Measurements from ENCODE around the gene GJA4. TPM values are rescaled to one million over a fixed set of nuclear protein-coding genes. Genes with fewer than 3 reads are reported as not detected.

The GJA4 gene
- total RNA-seq, 1 experiment from 2014 or later = not detected

- ChIA-PET POLR2A (ENCODE audit: unreplicated experiment) (interaction anchor here (0.6 kb wide), 1 partner anchor 16 kb away, joined by 3 read pairs; no protein-coding TSS in a partner anchor), CTCF (interaction anchor here (0.8 to 1.0 kb wide), 3 partner anchors 18 to 89 kb away, joined by 3 to 5 read pairs (median 3); partner anchors contain the start of gene GJB3)
- no peaks in the 10 kb centered on the region for H3F3A ChIP-seq (ENCODE audit: low read length, unreplicated experiment)
- H2AFZ ChIP-seq (ENCODE audit: low read length) = peak overlapping the region; percentile 20
- H3K9me2 ChIP-seq (replicated peaks; ENCODE audit: low read length) = no peaks in the 10 kb centered on the region
- peak overlapping the region; percentile 96 for H3K27ac ChIP-seq (ENCODE audit: low read length)
- no peaks in the 10 kb centered on the region for H3K27me3 ChIP-seq (ENCODE audit: low read length)
- no peaks in the 10 kb centered on the region for H3K9me3 ChIP-seq (ENCODE audit: low read length)
- no peaks in the 10 kb centered on the region for H3K36me3 ChIP-seq (ENCODE audit: low read depth, low read length)
- DNase-seq = peak; percentile 96
- no TSS peak for BruUV-seq (replicated peaks)
- peak overlapping the region; percentile 51; the same call in 1 of the 2 replicates for H3K4me3 ChIP-seq (ENCODE audit: low read length)
- TF ChIP-seq EZH2phosphoT487 (IDR thresholded peaks at IDR 0.05; ENCODE audit: borderline replicate concordance, low read length) = no peak
- TF ChIP-seq CTCF (conservative IDR thresholded peaks at IDR 0.05; ENCODE audit: low read depth, low read length) = no peak
- no peak for TF ChIP-seq EZH2 (IDR thresholded peaks at IDR 0.05; ENCODE audit: low read length, unreplicated experiment)
- no peaks in the 10 kb centered on the region for H3K79me2 ChIP-seq (ENCODE audit: low read length)
- no peaks in the 10 kb centered on the region for H4K20me1 ChIP-seq (ENCODE audit: low read length)
- peak; percentile 86 for ATAC-seq
- H3K9ac ChIP-seq (ENCODE audit: low read length) = peak overlapping the region; percentile 61
- intact Hi-C loops (cut with micrococcal nuclease) = loop anchor here (1.0 to 2.0 kb wide), 2 partner anchors 10 to 16 kb away; no protein-coding TSS in a partner anchor
- H3K4me2 ChIP-seq (ENCODE audit: low read length) = peak overlapping the region; percentile 82
- peaks cover 36% of the 10 kb centered on the region for H3K4me1 ChIP-seq (ENCODE audit: insufficient read depth, low read length)
Observed at GRCh38 chr1:34763142-34763781, 29.5 kb upstream of the GJA4 start.

- Histone ChIP-seq H3F3A (ENCODE audit: low read length, unreplicated experiment) (no peaks in the 10 kb centered on the region), H3K4me3 (ENCODE audit: low read length) (no peak overlapping the region), H4K20me1 (ENCODE audit: low read length) (no peaks in the 10 kb centered on the region), H2AFZ (ENCODE audit: low read length) (no peak overlapping the region), H3K27ac (ENCODE audit: low read length) (no peak overlapping the region), H3K4me2 (ENCODE audit: low read length) (0 out of 2 replicates have a peak overlapping the region, but pooled peaks have one; percentile 2), H3K9me2 (replicated peaks; ENCODE audit: low read length) (no peaks in the 10 kb centered on the region), H3K4me1 (ENCODE audit: insufficient read depth, low read length) (peaks cover 16% of the 10 kb centered on the region), H3K36me3 (ENCODE audit: low read depth, low read length) (no peaks in the 10 kb centered on the region), H3K9ac (ENCODE audit: low read length) (no peak overlapping the region), H3K79me2 (ENCODE audit: low read length) (no peaks in the 10 kb centered on the region), H3K9me3 (ENCODE audit: low read length) (no peaks in the 10 kb centered on the region), H3K27me3 (ENCODE audit: low read length) (no peaks in the 10 kb centered on the region)
- CTCF ChIA-PET = no interaction called here
- TF ChIP-seq CTCF (conservative IDR thresholded peaks at IDR 0.05; ENCODE audit: low read depth, low read length) = no peak
- no peak for TF ChIP-seq EZH2phosphoT487 (IDR thresholded peaks at IDR 0.05; ENCODE audit: borderline replicate concordance, low read length)
- TF ChIP-seq EZH2 (IDR thresholded peaks at IDR 0.05; ENCODE audit: low read length, unreplicated experiment) = no peak
- POLR2A ChIA-PET (ENCODE audit: unreplicated experiment) = no interaction called here
- intact Hi-C loops (cut with micrococcal nuclease) = no loop called here
- BruUV-seq (replicated peaks) = no TSS peak
- peak; percentile 23 for DNase-seq
- peak; percentile 72 for ATAC-seq
Observed at GRCh38 chr1:34768856-34769255, 23.9 kb upstream of the GJA4 start.

GRCh38 chr1:34770891-34771504, 21.8 kb upstream of the GJA4 start:
- no peak for ATAC-seq
- CTCF ChIA-PET = no interaction called here

More at GRCh38 chr1:34770891-34771504, 21.8 kb upstream of the GJA4 start:
- Histone ChIP-seq H3F3A (ENCODE audit: low read length, unreplicated experiment) (no peaks in the 10 kb centered on the region), H3K27ac (ENCODE audit: low read length) (no peak overlapping the region), H3K27me3 (ENCODE audit: low read length) (no peaks in the 10 kb centered on the region), H3K9ac (ENCODE audit: low read length) (no peak overlapping the region), H2AFZ (ENCODE audit: low read length) (no peak overlapping the region), H3K4me1 (ENCODE audit: insufficient read depth, low read length) (peaks cover 7% of the 10 kb centered on the region), H3K4me3 (ENCODE audit: low read length) (no peak overlapping the region), H3K79me2 (ENCODE audit: low read length) (no peaks in the 10 kb centered on the region), H3K36me3 (ENCODE audit: low read depth, low read length) (no peaks in the 10 kb centered on the region), H3K4me2 (ENCODE audit: low read length) (no peak overlapping the region), H3K9me2 (replicated peaks; ENCODE audit: low read length) (no peaks in the 10 kb centered on the region), H3K9me3 (ENCODE audit: low read length) (no peaks in the 10 kb centered on the region), H4K20me1 (ENCODE audit: low read length) (no peaks in the 10 kb centered on the region)
- no peak for DNase-seq
- intact Hi-C loops (cut with micrococcal nuclease) = no loop called here
- no TSS peak for BruUV-seq (replicated peaks)
- POLR2A ChIA-PET (ENCODE audit: unreplicated experiment) = interaction anchor here (0.6 kb wide), 1 partner anchor 214 kb away, joined by 3 read pairs; the partner anchor contains the start of gene TMEM35B
- TF ChIP-seq EZH2phosphoT487 (IDR thresholded peaks at IDR 0.05; ENCODE audit: borderline replicate concordance, low read length) (no peak), EZH2 (IDR thresholded peaks at IDR 0.05; ENCODE audit: low read length, unreplicated experiment) (no peak)
